Measurements from ENCODE around the gene POLR1E.

POLR1E gene

DNA sequence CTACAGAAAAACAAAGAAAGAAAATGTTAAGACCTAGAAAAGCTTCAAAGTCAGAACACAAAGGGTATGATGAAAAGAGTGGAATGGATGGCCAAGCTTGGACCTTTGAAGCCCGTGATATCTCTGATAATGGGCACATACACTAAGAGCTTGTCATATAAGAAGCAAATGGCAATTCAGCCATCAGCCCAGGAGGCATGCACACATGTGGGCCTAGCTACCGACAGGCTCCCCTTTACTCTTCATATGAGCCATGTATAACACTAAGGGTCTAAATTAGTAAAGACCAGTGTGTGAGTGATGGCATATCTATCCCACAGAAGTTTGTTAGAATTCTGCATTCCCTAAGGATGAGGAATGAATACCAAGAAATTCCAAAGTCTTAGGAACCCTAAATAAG is 43.2 kb upstream of the POLR1E start:
- ChIA-PET POLR2A (no interaction called here), CTCF (interaction anchor here (0.9 kb wide), 1 partner anchor 17 kb away, joined by 3 read pairs; no protein-coding TSS in a partner anchor)
- TF ChIP-seq, protein P1, sequence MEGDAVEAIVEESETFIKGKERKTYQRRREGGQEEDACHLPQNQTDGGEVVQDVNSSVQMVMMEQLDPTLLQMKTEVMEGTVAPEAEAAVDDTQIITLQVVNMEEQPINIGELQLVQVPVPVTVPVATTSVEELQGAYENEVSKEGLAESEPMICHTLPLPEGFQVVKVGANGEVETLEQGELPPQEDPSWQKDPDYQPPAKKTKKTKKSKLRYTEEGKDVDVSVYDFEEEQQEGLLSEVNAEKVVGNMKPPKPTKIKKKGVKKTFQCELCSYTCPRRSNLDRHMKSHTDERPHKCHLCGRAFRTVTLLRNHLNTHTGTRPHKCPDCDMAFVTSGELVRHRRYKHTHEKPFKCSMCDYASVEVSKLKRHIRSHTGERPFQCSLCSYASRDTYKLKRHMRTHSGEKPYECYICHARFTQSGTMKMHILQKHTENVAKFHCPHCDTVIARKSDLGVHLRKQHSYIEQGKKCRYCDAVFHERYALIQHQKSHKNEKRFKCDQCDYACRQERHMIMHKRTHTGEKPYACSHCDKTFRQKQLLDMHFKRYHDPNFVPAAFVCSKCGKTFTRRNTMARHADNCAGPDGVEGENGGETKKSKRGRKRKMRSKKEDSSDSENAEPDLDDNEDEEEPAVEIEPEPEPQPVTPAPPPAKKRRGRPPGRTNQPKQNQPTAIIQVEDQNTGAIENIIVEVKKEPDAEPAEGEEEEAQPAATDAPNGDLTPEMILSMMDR (IDR thresholded peaks at IDR 0.05; ENCODE audit: insufficient read depth, low read length, missing control alignments) = no peak
- no peak for DNase-seq (ENCODE audit: low read depth, low spot score)
- no peak overlapping the region for H3K4me3 ChIP-seq (ENCODE audit: low read depth, low read length)

DNA sequence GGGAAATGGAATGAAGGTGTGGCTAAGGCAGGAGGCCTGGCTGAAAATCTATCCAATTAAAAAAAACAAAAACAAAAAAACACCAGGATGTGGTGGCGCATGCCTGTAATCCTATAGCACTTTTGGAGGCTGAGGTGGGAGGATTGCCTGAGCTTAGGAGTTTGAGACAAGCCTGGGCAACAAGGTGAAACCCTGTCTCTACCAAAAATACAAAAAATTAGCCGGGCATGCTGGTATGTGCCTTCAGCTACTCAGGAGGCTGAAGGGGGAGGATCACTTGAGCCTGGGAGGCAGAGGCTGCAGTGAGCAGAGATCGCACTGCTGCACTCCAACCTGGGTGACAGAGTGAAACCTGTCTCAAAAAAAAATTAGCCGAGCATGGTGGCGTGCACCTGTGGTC is 42.2 kb upstream of the POLR1E start:
- CTCF ChIA-PET = no interaction called here
- no peak for DNase-seq (ENCODE audit: low read depth, low spot score)
- no peak overlapping the region for H3K4me3 ChIP-seq (ENCODE audit: low read depth, low read length)
- POLR2A ChIA-PET = no interaction called here
- TF ChIP-seq, protein P1 (IDR thresholded peaks at IDR 0.05; ENCODE audit: insufficient read depth, low read length, missing control alignments) = no peak

DNA sequence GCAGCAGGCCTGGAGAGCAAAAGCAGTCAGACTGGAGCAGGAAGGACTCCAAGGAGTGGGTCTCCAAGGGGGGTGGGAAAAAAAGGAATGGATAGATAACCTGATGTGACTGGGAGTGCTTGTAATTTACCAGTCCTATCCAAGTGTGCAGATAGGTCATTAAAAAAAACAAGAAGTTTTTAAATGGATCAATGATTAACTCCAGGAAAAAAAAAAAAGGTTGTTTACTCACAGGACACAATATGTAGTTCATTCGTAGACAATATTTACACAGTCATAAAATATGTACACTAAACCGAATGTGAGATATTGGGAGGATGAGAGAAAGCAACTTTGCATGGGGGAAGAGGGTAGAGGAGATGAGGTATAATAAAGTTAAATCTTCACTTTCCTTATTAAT is 40.9 kb upstream of the POLR1E start:
- DNase-seq (ENCODE audit: low read depth, low spot score) = no peak
- POLR2A ChIA-PET = no interaction called here
- TF ChIP-seq, protein P1 (IDR thresholded peaks at IDR 0.05; ENCODE audit: insufficient read depth, low read length, missing control alignments) = no peak
- CTCF ChIA-PET = no interaction called here
- H3K4me3 ChIP-seq (ENCODE audit: low read depth, low read length) = no peak overlapping the region

DNA sequence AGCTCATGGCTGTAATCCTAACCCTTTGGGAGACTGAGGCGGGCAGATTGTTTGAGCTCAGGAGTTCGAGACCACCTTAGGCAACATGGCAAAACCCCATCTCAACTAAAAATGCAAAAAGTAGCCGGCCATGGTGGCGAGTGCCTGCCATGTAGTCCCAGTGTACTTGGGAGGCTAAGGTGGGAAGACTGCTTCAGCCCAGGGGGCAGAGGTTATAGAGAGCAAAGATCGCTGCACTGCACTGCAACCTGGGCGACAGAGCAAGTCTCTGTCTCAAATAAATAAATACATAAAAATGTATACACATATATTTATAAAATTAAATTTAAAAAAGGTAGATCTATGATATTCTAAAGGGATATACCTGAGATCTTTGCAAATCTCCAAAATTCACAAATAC is 39.9 kb upstream of the POLR1E start:
- no peak overlapping the region for H3K4me3 ChIP-seq (ENCODE audit: low read depth, low read length)
- CTCF ChIA-PET = interaction anchor here (1.1 kb wide), 1 partner anchor 22 kb away, joined by 3 read pairs; no protein-coding TSS in a partner anchor
- POLR2A ChIA-PET = no interaction called here
- TF ChIP-seq, protein P1 (IDR thresholded peaks at IDR 0.05; ENCODE audit: insufficient read depth, low read length, missing control alignments) = no peak
- DNase-seq (ENCODE audit: low read depth, low spot score) = no peak

DNA sequence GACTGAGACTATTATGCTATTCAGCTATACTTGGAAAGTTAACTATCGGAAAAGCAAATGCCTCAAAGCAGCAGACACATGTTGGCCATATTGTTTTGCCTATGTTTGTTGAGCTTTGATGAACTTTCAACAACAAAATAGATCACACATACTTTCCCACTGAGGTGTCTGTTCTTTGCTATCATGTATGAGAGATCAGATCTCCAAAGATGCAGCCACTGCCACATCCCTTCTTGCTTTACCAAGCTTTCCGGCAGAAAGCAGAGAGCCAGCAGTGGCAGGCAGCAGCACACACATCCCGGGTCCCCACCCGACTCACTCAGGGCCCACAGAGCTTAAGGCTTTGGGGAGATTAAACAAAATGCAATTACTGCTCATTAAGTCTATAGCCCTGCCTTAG is 39.3 kb upstream of the POLR1E start:
- DNase-seq (ENCODE audit: low read depth, low spot score) = no peak
- CTCF ChIA-PET = interaction anchor here (0.9 to 1.1 kb wide), 2 partner anchors 10 to 23 kb away, joined by 3 read pairs; no protein-coding TSS in a partner anchor
- TF ChIP-seq, protein P1 (IDR thresholded peaks at IDR 0.05; ENCODE audit: insufficient read depth, low read length, missing control alignments) = no peak
- POLR2A ChIA-PET = no interaction called here
- H3K4me3 ChIP-seq (ENCODE audit: low read depth, low read length) = no peak overlapping the region

DNA sequence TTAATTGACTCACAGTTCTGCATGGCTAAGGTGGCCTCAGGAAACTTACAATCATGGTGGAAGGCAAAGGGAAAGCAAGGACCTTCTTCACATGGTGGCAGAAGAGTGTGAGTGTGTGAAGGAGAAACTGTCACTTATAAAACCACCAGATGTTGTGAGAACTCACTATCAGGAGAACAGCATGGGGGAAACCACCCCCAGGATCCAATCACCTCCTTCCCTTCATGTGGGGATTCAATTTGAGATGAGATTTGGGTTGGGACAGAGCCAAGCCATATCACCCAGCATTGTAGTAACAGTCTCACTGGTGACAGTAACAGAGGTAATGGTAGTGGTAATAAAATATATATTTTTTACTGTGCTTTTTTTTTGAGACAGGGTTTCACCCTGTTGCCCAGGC is 38.6 kb upstream of the POLR1E start:
- DNase-seq (ENCODE audit: low read depth, low spot score) = no peak
- no peak overlapping the region for H3K4me3 ChIP-seq (ENCODE audit: low read depth, low read length)
- TF ChIP-seq, protein P1 (IDR thresholded peaks at IDR 0.05; ENCODE audit: insufficient read depth, low read length, missing control alignments) = no peak
- ChIA-PET CTCF (interaction anchor here (0.9 to 1.1 kb wide), 2 partner anchors 10 to 24 kb away, joined by 3 read pairs; no protein-coding TSS in a partner anchor), POLR2A (no interaction called here)
